Amniotic epithelial cell (primary cell): ENCODE measurements around the gene CREB3L1.
A peak's percentile ranks its signal among the peaks of the same experiment; 100 is the strongest.

Experiments used
- DNase-seq: peaks from one replicate; pipeline ENCODE4 v3.0.0-alpha.2; 2010; ENCODE audit warnings: low read depth

Gene CREB3L1

DNA sequence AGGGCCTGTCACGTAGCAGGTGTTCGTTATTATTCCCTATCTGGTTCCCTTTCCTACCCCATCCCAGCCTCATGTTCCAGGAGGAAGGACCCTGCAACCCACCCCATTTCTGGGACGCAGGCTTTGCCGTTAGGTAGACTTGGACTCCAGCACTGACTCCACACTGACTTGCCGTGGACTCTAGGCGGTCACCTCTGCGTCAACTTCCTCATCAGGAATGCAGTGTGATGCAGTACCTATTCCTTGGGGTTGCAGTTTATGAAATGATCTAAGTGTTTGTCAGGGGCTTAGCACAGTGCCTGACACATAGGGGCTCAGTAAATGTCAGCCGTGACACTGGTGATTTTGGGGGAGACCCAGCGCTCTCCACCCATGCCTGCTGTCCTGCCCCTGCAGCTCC, 86.6 kb downstream of the CREB3L1 start:
- no peak for DNase-seq

GRCh38 chr11:46364791-46365190, 87.3 kb downstream of the CREB3L1 start:
- no peak for DNase-seq

DNA sequence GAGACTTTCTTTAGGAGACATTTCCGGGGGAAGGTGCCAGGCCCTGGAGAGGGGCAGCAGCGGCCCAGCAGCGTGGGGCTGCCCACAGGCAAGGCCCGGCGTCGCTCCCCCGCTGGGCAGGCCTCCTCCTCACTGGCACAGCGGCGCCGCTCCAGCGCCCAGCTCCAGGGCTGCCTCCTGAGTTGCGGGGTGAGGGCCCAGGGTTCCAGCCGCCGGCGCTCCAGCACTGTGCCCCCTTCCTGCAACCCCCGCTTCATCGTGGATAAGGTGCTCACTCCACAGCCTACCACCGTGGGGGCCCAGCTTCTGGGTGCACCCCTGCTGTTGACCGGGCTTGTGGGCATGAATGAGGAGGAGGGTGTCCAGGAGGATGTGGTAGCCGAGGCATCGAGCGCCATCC, 88.8 kb downstream of the CREB3L1 start:
- DNase-seq: no peak

GRCh38 chr11:46366661-46367161, 89.2 kb downstream of the CREB3L1 start:
- no peak for DNase-seq

GRCh38 chr11:46367244-46367915, 89.9 kb downstream of the CREB3L1 start:
- DNase-seq: no peak

DNA sequence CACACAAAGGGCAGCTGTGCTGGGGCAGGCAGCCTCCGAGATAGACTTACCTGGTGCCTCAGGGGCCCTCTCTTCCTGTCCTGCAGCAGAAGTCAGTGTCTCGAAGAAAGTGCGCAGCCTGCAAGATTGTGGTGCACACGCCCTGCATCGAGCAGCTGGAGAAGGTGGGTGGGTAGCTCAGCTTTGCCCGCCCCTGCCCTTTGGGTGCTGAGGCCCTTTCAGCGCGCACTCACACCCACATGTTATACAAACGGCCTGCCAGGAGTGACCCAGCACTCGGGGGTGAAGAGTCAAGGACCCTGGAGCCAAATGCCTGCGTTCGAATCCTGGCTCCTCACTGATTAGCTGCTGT, 90.4 kb downstream of the CREB3L1 start:
- no peak for DNase-seq

DNA sequence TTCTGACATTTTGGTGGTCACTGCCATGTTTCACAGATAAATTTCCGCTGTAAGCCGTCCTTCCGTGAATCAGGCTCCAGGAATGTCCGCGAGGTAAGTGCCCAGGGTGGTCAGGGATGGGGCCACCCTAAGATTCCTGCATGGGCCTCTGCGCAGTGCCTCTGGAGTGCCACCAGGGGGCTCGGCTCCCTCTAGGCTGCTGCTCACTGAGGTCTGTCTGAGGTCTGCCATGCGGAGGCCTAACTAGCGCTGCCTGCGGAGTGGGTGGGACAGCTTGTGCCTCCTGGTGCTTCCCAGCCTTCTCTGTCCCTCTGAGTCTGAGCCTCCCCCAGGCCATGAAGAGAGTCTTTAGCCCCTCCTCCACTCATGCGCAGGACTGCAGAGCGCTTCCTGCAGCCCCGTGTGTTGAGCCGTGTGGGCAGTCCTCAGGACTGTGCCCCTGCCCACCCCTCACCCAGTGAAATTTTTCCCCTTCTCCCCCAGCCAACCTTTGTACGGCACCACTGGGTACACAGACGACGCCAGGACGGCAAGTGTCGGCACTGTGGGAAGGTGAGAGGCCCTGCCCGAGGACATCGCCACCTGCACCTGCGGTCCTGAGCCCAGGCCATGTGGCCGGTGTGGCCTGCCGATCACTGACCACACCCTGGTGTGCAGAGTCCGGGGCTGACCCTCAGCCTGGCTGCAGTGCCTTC, 92.1 kb downstream of the CREB3L1 start:
- DNase-seq: peak; percentile 80

- no peak for DNase-seq
Observed at GRCh38 chr11:46370253-46370652, 92.8 kb downstream of the CREB3L1 start.
